ENCODE measurements around the gene KIF14.
"Not testable (repeated sequence)": the region's sequence is repeated elsewhere in the genome, so short reads cannot be mapped to it uniquely, and the experiment has no call there.

The KIF14 gene

GRCh38 chr1:200530623-200531261 is 89.8 kb downstream of the KIF14 start:
- DNase-seq: peak; percentile 17
- Mint-ChIP-seq H3K4me3 (no peak overlapping the region), H3K36me3 (ENCODE audit: low read depth) (no peaks in the 10 kb centered on the region), H3K27me3 (ENCODE audit: low read depth, poor library complexity) (peaks cover 6% of the 10 kb centered on the region), H3K4me1 (peaks cover 47% of the 10 kb centered on the region), H3K27ac (no peak overlapping the region), H3K9me3 (no peaks in the 10 kb centered on the region)
- TF ChIP-seq CTCF (IDR thresholded peaks at IDR 0.05): no peak

GRCh38 chr1:200528858-200529606 is 91.5 kb downstream of the KIF14 start:
- Mint-ChIP-seq H3K9me3 (no peaks in the 10 kb centered on the region), H3K36me3 (ENCODE audit: low read depth) (no peaks in the 10 kb centered on the region), H3K4me1 (peaks cover 63% of the 10 kb centered on the region), H3K27ac (peak overlapping the region; percentile 93), H3K4me3 (no peak overlapping the region), H3K27me3 (ENCODE audit: low read depth, poor library complexity) (peaks cover 4% of the 10 kb centered on the region)
- DNase-seq: no peak
- no peak for TF ChIP-seq CTCF (IDR thresholded peaks at IDR 0.05)

- Mint-ChIP-seq H3K27ac (peak overlapping the region; percentile 39), H3K4me1 (peaks cover 66% of the 10 kb centered on the region), H3K27me3 (ENCODE audit: low read depth, poor library complexity) (peaks cover 4% of the 10 kb centered on the region), H3K4me3 (no peak overlapping the region), H3K9me3 (no peaks in the 10 kb centered on the region), H3K36me3 (ENCODE audit: low read depth) (no peaks in the 10 kb centered on the region)
- no peak for TF ChIP-seq CTCF (IDR thresholded peaks at IDR 0.05)
- no peak for DNase-seq
Observed at GRCh38 chr1:200527670-200528069, 92.9 kb downstream of the KIF14 start.

- no peak overlapping the region for H3K4me3 Mint-ChIP-seq
- DNase-seq: no peak
- H3K27me3 Mint-ChIP-seq (ENCODE audit: low read depth, poor library complexity): peaks cover 4% of the 10 kb centered on the region
- H3K9me3 Mint-ChIP-seq: no peaks in the 10 kb centered on the region
- H3K27ac Mint-ChIP-seq: peak overlapping the region; percentile 39
- peaks cover 66% of the 10 kb centered on the region for H3K4me1 Mint-ChIP-seq
- H3K36me3 Mint-ChIP-seq (ENCODE audit: low read depth): no peaks in the 10 kb centered on the region
- no peak for TF ChIP-seq CTCF (IDR thresholded peaks at IDR 0.05)
Observed at GRCh38 chr1:200526709-200527612, 93.6 kb downstream of the KIF14 start.

- no peak for DNase-seq
- H3K9me3 Mint-ChIP-seq: no peaks in the 10 kb centered on the region
- H3K4me1 Mint-ChIP-seq: peaks cover 54% of the 10 kb centered on the region
- no peaks in the 10 kb centered on the region for H3K27me3 Mint-ChIP-seq (ENCODE audit: low read depth, poor library complexity)
- peak overlapping the region; percentile 20 for H3K4me3 Mint-ChIP-seq
- H3K36me3 Mint-ChIP-seq (ENCODE audit: low read depth): no peaks in the 10 kb centered on the region
- H3K27ac Mint-ChIP-seq: no peak overlapping the region
- no peak for TF ChIP-seq CTCF (IDR thresholded peaks at IDR 0.05)
Observed at GRCh38 chr1:200525090-200525987, 95.2 kb downstream of the KIF14 start.

GRCh38 chr1:200524551-200524950 is 96.0 kb downstream of the KIF14 start:
- H3K27ac Mint-ChIP-seq; H3K9me3 Mint-ChIP-seq; DNase-seq; H3K4me3 Mint-ChIP-seq; H3K36me3 Mint-ChIP-seq (ENCODE audit: low read depth); H3K27me3 Mint-ChIP-seq (ENCODE audit: low read depth, poor library complexity): not testable (repeated sequence)
- peaks cover 46% of the 10 kb centered on the region for H3K4me1 Mint-ChIP-seq
